Dedifferentiated amniotic fluid mesenchymal stem cell (primary cell): ENCODE data around the gene MAP3K2.

ENCODE experiments used
- DNase-seq: peaks from one replicate; pipeline ENCODE4 v3.0.0-alpha.2; 2016; ENCODE audit errors: extremely low spot score

The MAP3K2 gene

DNA sequence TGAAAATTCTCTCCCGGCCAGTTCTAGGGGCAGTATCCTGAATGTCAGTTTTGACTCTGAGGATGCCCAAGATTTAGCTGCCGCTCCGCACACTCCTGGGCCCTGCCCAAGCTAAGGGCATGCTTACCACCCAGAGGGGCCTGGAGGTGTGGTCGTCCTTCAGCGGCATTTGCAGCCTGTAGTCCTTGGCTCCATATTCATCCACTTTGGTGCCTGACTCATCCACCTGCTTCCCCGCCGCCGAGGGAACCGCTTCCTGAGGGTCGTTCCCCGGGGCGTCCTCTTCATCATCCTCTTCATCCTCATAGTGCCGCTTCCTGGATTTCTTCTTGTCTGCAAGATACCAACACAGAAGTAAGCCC, 94.4 kb downstream of the MAP3K2 start:
- DNase-seq = no peak

DNA sequence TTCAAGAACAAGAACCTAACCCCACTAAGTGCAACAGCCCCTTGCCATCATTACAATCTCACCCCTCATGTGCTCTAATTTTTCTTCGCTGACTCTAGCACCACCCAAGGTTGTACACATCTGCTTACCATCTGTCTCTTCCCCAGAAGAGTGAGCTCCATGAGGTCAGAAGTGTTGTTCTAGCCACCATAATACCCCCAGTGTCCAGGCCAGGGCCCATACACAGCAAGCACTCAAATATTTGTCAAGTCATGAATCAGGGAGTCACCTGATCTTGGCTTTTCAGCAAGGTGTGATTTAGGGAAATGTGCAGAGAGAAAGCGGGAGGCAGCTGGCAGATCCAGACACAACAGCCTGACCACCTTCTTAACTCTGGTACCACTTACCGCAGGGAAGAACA, 99.5 kb downstream of the MAP3K2 start:
- DNase-seq = no peak

DNA sequence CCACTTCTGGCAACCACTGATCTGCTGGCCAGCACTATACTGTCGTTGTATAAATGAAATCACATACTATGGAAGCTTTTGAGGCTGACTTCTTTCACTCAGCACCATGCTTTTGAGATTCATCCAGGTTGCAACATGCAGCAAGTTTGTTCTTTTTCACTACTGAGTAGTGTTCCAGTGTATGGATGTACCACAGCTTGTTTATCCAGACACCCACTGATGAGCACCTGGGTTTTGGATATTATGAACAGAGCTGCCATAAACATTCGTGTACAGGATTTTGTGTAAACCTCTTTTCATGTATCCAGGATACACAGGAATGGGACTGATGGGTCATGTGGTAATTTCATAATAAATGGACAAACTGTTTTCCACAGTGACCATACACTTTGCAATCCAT, 104.5 kb downstream of the MAP3K2 start:
- DNase-seq = no peak

DNA sequence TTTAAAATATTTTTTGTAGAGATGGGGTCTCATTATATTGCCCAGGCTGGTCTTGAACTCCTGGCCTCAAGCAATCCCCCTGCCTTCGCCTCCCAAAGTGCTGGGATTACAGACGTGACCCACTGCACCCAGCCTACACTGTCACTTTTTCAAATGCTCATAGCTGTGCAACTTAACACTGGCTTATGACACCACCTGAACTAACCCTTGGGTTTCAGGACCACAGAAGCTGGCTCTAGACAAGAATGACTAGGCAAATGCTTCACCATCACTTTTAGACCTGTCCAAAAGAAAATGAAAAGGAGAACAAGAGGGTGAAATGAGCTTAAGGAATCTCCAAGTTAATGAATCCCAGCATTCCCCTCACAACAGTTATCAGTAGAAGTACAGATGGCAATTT, 107.1 kb downstream of the MAP3K2 start:
- no peak for DNase-seq

DNA sequence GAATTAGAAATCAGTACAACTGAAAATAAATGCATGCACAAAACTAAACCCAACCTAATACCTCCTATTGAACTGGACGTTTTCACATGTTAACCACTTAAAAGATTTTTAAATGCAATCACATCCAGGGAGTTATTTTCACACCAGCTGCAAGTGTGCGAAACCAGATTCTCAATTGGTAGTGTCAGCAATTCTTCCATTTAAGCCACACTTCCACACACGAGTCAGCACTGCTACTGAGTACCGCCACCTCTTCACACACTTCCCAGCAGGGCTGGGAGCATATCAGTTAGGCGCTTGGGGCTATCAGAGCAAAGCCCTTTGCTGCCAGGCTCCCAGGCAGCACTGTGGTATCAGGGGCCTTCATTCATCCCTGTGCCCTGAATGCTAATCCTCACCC, 108.0 kb downstream of the MAP3K2 start:
- no peak for DNase-seq

DNA sequence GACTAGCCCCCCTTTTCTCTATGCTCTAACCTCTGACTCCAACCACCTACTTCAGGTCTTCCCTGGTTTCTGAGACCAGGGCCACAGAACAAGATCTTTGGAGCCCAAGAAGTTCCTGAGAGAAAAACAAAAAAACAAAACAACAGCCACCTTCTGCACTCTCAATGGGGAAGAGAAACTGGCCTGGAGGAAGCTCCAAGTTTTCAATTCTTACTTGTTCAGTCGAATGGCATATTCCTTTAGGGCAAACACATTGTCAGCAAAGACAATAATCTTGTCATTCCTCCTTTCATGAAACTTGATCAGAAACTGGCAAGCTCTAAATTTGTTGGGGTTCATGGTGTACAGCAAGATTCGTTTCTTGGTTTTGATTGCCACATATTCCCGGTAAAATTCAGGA, 108.8 kb downstream of the MAP3K2 start:
- no peak for DNase-seq

DNA sequence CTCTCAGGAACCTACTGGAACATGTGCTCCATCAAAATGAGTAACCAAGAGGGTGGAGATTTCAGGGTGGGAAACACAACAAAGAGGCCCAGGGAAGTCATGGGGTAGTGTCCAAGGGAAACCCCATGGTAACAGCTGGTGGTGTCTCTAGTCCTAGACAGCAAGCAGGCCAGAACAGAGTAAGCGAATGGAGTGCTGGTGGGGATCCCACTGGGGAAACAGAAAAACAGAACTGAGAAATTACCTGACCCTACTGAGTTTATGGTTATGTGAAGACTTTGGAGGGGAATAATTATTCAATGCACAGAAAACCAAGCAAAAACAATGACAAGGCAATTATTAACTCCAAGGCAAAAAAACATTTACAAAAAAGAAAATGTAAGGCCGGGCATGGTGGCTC, 110.7 kb downstream of the MAP3K2 start:
- DNase-seq = no peak

DNA sequence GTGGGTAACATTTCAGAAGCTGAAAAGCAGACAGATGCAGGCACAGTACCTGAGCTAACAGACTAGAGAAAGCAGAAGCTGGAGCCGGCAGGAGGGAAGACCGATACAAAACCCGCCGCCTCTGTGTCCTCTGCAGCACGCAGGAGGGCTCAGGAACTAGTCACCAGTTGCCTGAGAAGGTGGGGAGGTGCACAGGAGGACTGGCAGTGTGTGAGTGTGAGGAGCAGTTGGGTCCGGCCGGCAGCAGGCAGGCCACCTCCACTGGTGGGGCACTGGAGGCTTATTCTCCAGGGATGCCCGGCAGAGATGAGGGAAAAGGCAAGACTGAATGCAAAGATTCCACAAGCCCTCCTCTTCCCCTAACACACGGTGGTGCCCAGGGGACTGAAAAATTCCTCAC, 112.0 kb downstream of the MAP3K2 start:
- no peak for DNase-seq

DNA sequence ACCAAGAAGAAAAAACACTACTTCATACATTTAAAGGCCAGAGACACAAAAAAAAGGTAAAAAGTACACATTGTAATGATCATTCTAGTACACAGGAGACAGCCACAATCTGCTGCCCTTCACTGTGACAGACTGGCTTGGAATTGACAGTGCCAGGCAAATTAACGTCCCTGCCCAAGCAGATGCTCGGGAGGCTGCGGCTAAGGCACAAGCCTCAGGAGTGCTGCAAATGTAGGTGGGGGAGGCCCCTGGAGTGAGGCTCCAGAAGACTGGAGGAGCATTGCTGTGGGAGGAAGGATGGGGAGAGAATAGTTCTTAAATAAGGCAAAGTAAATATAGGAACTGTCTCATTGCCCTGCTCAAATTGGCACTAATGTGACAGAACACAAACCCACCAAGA, 112.4 kb downstream of the MAP3K2 start:
- DNase-seq = no peak

DNA sequence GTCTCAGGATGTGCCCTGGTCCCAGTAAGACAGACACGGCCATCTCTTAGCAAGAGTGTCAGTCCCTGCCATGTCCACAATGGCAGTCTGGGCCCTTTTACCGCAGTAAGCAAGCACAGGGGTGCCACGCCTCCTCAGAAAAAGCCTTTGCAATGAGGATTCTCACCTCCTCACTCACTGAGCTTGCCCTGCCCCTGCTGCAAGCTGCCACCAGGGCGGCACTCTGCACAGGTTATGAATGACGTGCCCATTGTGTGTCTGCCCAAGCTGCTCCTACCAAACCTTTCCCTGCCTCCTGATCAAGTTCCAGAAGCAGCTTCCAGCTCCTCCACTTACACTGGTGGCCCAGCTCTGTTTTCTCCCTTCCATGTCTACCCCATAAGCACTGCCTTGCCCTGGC, 117.1 kb downstream of the MAP3K2 start:
- DNase-seq = no peak

DNA sequence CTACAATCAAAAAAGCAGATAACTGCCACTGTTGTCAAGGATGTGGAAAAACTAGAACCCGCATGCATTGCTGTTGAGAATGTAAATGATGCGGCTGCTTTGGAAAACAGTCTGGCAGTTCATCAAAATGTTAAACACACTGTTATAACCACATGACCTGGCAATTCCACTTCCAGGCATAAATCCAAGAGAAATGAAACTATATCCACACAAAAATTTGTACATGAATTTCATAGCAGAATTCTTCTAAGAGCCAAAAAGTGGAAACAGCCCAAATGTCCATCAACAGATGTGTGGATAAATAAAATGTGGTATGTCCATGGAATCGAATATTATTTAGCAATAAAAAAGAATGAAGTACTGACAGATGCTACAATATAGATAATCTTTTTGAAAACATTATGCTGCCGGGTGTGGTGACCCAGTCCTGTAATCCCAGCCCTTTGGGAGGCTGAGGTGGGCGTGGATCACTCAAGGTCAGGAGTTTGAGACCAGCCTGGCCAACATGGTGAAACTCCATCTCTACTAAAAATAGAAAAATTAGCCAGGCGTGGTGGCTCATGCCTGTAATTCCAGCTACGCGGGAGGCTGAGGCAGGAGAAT, 125.9 kb downstream of the MAP3K2 start:
- DNase-seq = peak; percentile 82

DNA sequence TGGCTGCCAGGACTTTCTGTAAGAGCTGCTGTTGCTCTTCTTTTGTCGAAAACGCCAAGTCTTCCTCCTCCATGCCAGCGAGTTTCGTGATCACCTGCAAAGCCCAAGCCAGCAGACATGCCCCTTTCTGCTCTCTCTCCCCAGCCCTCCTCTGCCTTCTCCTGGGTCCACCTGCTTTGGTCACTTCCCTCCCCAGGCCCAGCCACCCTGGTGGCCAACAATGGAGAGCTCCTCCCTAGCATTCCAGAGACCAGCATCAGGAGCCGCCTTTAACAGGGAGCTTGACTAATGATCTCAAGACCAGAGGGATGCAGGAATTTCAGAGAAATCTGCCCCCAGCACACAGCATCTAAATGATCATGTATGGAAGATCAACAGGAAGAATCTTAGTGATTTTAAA, 128.4 kb downstream of the MAP3K2 start:
- DNase-seq = no peak

DNA sequence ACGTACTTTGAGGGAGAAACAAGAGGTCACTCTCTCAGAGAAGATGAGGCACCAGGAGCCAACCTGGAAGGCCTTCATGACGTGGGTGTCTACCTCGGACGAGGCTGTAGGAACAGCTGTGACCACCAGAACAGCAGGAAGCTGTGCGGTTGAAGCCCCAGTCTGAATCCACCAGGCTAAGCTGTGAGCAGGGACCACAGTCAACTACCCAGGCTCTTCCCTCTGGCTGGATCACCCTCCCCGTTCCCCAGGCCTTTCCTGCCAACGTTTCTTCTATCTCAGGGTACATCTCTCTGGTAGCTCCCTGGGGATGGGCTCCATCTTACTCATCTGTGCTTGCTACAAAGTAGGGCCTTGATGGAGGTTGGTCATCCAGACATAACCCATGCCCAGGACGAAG, 130.9 kb downstream of the MAP3K2 start:
- no peak for DNase-seq

DNA sequence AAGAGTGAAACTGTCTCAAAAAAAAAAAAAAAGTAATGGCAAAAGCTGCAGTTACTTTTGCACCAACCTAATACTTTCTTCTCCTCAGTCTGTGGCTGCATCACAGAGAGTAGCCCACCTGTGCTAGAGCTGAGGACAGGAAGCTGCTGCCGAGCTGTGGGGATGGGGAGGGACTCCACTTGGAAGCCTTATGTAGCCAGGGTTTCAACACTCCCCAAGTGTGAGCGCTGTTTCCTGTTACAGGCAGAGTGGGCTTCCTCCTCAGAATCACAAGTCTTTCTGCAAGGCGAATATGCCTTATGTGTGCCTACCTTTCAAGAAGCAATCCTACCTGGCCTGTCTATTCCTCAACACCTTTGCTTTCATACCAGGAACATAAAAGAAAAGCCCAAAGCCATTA, 131.4 kb downstream of the MAP3K2 start:
- DNase-seq = no peak

DNA sequence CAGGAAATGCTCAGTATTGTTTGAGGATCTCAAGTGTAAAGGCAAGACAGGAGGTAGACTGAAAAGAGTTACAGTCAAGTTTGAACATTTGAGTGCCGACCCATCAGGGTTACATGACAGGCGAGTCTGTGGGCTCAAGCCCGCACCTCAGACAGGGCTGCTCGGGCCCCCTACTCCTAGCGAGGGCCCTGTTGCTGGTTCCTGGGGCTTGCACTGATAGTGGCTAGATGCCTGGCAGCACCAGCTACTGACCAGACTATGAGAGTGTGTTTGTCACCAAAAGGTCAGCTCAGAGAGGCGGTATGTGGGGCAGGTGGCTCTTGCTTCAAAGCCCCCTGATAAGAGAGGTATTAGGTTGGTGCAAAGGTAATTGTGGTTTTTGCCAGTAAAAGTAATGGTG, 132.1 kb downstream of the MAP3K2 start:
- no peak for DNase-seq

DNA sequence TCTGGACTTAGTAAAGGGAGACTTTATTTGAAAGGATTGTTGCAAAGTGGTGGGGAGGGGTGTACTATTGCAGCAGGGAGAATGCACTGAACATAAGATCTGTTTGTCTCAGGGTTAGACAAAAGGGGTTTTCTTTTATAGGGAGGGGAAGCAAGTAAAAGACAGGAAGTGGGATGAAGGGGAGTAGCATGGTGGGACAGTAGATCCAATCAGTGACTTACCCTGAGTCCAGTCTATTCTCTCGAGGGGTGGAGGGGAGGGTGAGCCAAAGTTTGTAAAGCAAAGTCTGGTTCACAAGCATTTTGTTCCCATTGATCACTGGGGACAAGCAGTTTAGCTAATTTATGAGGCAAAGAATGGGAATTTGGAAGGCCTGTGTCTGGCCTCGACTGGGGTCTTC, 132.6 kb downstream of the MAP3K2 start:
- DNase-seq = no peak

DNA sequence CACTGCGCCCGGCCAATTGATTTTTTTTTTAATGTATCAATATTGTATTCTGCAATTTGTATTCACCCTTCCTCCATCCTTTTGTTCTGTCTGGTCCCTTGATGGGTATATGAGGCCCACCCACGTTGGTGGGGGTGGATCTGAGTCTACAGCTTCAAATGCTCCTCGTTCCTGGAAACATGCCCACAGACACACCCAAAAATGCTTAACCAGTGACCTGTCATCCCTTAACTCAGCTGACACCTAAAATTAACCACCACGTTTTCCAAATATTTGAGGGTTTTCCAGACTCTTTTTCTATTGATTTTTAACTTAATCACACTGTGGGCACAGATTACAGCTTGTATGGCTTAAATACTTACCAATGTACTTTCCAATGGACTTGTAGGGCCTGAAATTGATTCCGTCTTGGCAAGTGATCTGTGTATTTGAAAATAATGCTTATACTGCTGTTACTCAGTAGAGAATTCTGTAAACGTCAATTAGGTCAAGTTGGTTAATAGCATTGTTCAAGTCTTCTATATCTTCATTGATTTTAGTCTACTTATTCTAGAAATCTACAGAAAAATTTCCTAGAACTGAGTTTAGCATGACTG, 133.3 kb downstream of the MAP3K2 start:
- no peak for DNase-seq
